HG02763 (cell line): ENCODE data around the gene BCL2L13.

Source experiments
- ATAC-seq: cut with Tn5 transposase; IDR thresholded peaks from one replicate; pipeline ENCODE4 v1.9.1; 2021; ENCODE audit warnings: mild to moderate bottlenecking, moderate library complexity; ENCODE audit not compliant: unreplicated experiment

The BCL2L13 gene

GRCh38 chr22:17726006-17726927, 87.7 kb downstream of the BCL2L13 start:
- ATAC-seq: no peak

GRCh38 chr22:17726928-17727897, 88.7 kb downstream of the BCL2L13 start:
- no peak for ATAC-seq

GRCh38 chr22:17728786-17729185, 90.2 kb downstream of the BCL2L13 start:
- no peak for ATAC-seq

GRCh38 chr22:17729561-17729960, 91.0 kb downstream of the BCL2L13 start:
- ATAC-seq: no peak

- ATAC-seq: no peak
Observed at GRCh38 chr22:17732251-17732854, 93.8 kb downstream of the BCL2L13 start.

- no peak for ATAC-seq
Observed at GRCh38 chr22:17733466-17733865, 94.9 kb downstream of the BCL2L13 start.

GRCh38 chr22:17734187-17734586, 95.6 kb downstream of the BCL2L13 start:
- no peak for ATAC-seq

GRCh38 chr22:17738386-17739128, 100.0 kb downstream of the BCL2L13 start:
- no peak for ATAC-seq

- no peak for ATAC-seq
Observed at GRCh38 chr22:17739196-17739975, 100.8 kb downstream of the BCL2L13 start.

- ATAC-seq: no peak
Observed at GRCh38 chr22:17741866-17742526, 103.4 kb downstream of the BCL2L13 start.

- ATAC-seq: no peak
Observed at GRCh38 chr22:17742527-17742902, 104.0 kb downstream of the BCL2L13 start.

- ATAC-seq: no peak
Observed at GRCh38 chr22:17743661-17744411, 105.3 kb downstream of the BCL2L13 start.

GRCh38 chr22:17744430-17744829, 105.9 kb downstream of the BCL2L13 start:
- ATAC-seq: no peak

GRCh38 chr22:17746916-17747315, 108.4 kb downstream of the BCL2L13 start:
- no peak for ATAC-seq

- ATAC-seq: no peak
Observed at GRCh38 chr22:17748555-17749353, 110.2 kb downstream of the BCL2L13 start.

- ATAC-seq: no peak
Observed at GRCh38 chr22:17749605-17750395, 111.2 kb downstream of the BCL2L13 start.

GRCh38 chr22:17751596-17751995, 113.0 kb downstream of the BCL2L13 start:
- ATAC-seq: no peak
